8988T (cell line): ENCODE results near the gene HSF5.

Source experiments
- DNase-seq: peaks from one replicate; pipeline ENCODE4 v3.0.0; 2011

The HSF5 gene

DNA sequence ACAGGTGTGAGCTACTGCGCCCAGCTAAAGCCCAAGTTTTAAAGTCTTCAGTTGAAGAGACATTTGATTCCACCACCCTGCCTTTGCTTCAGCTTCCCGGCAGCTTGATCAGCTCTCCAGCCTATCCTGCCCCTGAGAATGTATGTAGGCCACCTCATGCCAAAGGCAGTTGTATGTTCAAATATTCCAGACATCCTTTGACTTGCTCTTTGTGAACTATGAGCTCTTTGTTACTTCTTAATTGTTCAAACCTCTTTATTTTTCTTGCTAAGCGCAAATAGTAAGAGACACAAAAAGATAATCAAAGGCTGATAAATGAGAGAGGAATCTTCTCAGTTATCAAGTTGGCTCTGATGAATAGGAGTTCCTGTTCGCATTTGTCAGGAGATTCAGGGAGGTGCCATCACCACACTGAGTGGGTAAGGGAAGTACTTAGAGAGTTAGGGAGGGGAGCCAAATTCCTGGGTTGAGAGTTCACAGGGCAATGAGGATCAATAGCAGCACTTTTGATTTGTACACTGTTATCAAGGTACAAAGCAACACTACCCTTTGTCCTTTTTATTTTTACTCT, 104.2 kb downstream of the HSF5 start:
- no peak for DNase-seq

DNA sequence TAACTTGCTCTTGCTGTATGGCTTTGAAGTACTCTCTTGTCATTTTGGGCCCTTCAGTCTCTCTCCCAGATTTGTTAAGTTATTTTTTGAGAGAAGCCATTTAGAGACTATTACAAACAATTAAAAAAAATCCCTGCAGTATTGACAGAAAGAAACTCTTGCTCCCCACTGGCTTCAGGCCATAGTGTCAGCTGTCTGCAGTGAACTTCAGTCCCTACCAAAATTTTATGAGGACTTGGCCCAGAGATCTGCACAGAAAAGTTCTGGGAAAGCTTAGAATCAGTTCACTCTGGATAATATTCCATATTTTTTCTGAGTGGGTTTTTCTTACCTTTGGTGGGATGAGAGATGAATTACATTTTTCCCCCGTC, 105.4 kb downstream of the HSF5 start:
- DNase-seq = no peak

DNA sequence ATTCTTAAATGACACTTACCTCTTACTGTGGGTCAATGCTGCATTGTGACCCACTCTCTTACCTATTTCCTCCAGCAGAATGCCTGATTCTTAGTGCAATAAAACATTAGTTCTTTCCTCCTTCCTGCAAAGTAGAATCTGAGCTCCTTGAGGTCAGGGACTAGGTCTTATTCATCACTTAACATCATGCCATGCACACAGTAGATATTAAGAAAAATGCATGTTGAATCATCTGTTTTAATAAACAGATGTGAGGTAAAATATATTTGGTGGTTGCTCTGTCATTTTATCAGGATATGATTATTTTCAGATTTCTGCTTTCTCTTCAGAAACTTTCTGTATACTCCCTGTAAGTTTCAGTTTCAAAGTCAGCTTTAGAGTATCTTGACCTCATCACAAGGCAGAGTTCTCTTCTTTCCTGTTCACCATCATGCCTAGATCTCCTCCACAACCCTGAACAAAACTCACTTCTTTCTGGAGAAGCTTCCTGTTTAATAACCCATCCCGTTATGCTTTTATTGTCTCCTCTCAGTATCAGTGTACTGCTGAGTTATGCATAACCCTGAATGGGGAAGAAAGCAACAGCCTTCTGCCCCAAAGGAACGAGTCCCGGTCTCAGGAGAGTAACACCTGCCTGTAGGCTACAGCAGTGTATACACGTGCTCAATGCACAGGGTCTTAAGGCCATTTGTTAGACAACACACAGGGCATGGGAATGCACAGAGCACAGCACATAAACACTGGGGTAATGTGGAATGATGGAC, 105.9 kb downstream of the HSF5 start:
- DNase-seq = no peak

GRCh38 chr17:58381124-58382035, 106.8 kb downstream of the HSF5 start:
- DNase-seq = no peak

DNA sequence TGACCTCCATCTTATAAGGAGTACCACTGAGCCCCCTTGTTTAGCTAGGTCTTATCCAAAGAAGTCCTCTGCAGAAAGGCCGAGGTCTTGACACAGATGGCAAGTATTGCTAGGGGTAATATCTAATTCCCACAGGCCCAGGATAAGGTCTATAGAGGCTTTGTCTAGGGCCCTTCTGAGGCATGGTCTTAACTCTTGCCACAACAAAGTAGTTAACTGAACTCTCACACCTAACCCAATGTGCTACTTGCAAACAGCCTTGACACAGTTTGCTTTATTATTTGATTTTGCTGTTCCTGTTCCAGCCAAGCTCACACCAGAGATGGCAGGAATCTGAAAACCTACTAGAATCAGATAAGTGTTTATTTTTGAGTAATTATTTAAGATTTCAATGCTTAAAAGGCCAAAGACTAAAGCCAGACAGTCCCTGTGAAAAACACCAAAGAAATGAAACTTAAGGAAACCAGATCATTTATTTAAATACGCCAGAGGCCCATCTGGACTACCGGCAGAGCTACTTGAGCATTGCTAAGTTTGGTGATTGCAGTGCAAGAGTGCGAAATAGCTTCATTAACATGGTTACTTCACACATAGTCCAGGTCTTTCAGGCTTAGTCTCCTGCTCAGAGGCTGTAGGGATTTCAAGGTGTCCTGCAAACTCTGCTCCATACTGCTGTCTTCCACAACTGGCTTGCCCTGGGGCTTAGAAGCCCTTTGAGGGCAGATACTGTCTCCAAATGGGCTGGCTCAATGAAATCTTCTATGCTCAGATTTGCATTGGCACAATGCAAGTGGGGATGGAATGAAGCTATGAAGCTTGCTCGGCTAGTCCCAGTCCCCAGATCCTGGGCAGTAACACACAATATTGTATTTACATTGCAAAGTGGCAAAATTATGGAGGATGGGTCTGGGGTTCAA, 107.7 kb downstream of the HSF5 start:
- no peak for DNase-seq

DNA sequence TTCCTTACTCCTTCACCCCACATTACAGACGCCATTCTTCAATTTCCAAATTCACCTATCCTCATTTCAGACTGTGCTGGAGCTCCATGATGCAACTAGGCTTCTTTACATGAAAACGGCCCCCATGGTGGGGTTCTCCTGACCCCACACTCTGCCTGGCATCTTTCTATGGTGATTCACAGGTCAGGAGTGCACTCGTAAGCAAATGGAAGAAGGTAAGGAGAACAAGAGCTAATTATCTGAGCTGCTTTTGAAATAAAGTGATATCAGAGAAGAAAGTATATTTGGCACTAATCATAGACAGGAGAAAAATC, 108.7 kb downstream of the HSF5 start:
- no peak for DNase-seq

- DNase-seq = no peak
Observed at GRCh38 chr17:58378733-58379510, 109.3 kb downstream of the HSF5 start.

GRCh38 chr17:58377661-58378060, 110.5 kb downstream of the HSF5 start:
- no peak for DNase-seq

- DNase-seq = no peak
Observed at GRCh38 chr17:58377093-58377601, 111.1 kb downstream of the HSF5 start.

DNA sequence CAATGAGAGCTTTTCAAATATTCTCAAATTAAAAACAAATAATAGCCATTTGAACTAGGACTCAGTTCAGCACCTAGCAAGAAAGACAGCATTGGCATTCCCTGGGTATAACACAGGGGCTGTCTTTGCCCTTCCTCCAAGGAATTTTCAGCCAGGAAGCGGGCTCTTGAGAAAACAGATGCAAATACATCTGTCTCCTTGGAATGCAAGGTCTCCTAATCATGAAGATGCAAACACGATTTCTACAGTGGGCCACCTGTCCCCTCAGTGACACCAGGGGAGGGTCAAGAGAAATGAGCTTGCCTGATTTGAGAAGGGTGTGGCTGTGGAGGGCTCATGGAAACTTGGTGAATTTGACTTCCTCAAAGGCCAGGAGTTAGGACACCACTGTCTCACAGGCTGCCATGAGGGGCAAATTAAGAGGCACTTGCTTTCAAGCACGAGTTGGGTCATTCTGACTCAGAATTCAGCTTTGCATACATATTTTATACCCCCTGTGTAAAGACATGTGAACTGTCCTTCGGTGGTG, 111.7 kb downstream of the HSF5 start:
- no peak for DNase-seq

GRCh38 chr17:58375811-58376210, 112.4 kb downstream of the HSF5 start:
- DNase-seq = no peak

DNA sequence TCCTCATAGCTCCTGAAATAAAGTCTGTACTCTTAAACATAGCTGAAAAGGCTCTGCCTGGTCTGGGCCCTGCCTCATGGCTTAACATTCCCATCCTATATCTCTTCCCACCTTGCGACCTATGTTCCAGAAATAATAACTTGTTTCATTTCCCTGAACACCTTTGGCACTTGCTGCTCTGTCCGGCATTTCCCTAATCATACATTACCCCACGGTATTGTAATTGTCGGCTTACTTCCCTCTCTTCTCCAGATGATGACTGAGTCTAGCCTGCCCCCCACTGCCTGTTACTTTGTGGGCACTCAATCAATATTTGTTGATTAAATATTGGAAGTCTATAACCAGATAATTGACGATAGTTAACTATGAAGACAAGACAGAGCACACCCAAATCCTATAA, 113.0 kb downstream of the HSF5 start:
- DNase-seq = no peak

DNA sequence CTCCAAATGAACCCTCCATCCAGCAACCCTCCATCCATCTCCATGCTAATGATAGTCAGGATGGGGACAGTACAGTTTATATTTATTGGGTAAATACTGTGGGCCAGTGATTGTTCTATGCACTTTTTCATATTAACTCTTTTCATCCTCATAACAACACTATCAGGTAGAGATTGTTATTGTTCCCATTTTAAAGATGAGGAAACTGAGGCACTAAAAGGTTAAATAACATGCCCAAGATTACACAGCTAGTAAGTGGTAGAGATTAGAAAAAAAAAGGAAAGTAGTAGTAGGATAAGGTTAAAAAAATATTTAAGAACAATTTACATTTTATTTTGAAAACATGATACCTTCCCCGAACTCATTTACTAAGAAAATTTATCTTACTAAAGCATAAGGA, 114.3 kb downstream of the HSF5 start:
- DNase-seq = no peak

- DNase-seq = no peak
Observed at GRCh38 chr17:58373003-58373402, 115.2 kb downstream of the HSF5 start.

- DNase-seq = no peak
Observed at GRCh38 chr17:58371300-58371950, 116.8 kb downstream of the HSF5 start.

GRCh38 chr17:58370716-58371115, 117.5 kb downstream of the HSF5 start:
- no peak for DNase-seq

- no peak for DNase-seq
Observed at GRCh38 chr17:58370309-58370708, 117.9 kb downstream of the HSF5 start.
